Ascending aorta (tissue), 2 donors: ENCODE measurements around the gene ZSWIM8. TPM values are rescaled to one million over a fixed set of nuclear protein-coding genes. Genes with fewer than 3 reads are reported as not detected.

Experiments
- DNase-seq, 2 donors: peaks; one replicate each; pipeline ENCODE4 v3.0.0-alpha.2; 2019; ENCODE audit warnings: low spot score in 2 of 2
- H3K27ac ChIP-seq, 2 donors: fragments of 200-600 bp; sonication (generic); one replicate each; pipeline ENCODE4 v1.5.1; 2016 to 2017; ENCODE audit warnings: mild to moderate bottlenecking in 1 of 2
- H3K27me3 ChIP-seq: fragments of 200-600 bp; sonication (generic); one replicate; pipeline ENCODE4 v1.5.1; 2017
- H3K36me3 ChIP-seq, 2 donors: fragments of 200-600 bp; sonication (generic); one replicate each; pipeline ENCODE4 v1.5.1; 2016
- H3K4me1 ChIP-seq, 2 donors: fragments of 200-600 bp; sonication (generic); one replicate each; pipeline ENCODE4 v1.5.1; 2016 to 2017; ENCODE audit warnings: mild to moderate bottlenecking in 1 of 2
- H3K4me3 ChIP-seq, 2 donors: fragments of 200-600 bp; sonication (generic); one replicate each; pipeline ENCODE4 v1.5.1; 2016 to 2017; ENCODE audit warnings: mild to moderate bottlenecking in 1 of 2
- H3K9me3 ChIP-seq, 2 donors: fragments of 200-600 bp; sonication (generic); one replicate each; pipeline ENCODE4 v1.5.1; 2016
- CTCF ChIP-seq, 3 experiments: fragments of 200-600 bp in 2 of 3; fragments of 450-650 bp in 1 of 3; sonication (generic) in 2 of 3; IDR thresholded peaks; one replicate each; pipeline ENCODE4 v1.5.1; 2016 to 2019; ENCODE audit warnings: antibody characterized with exemption in 3 of 3, mild to moderate bottlenecking in 1 of 3, moderate library complexity in 1 of 3
- intact Hi-C: fragments of 100-400 bp; cut with DNase I; formaldehyde crosslinking; loops from one replicate; pipeline ENCODE4 v1.15.1; 2023
- total RNA-seq: library from RNA; depleted of rRNA; stranded (reverse); fragments of >200 nt; gene quantifications from one replicate; pipeline ENCODE4 v1.1.0, GENCODE V29; 2016

The ZSWIM8 gene
- total RNA-seq, 1 donor from 2014 or later: 106 TPM

- Histone ChIP-seq H3K27me3 (no peaks in the 10 kb centered on the region), H3K27ac (no peak overlapping the region), H3K9me3 (no peaks in the 10 kb centered on the region), H3K4me1 (peaks cover 8 to 13% of the 10 kb centered on the region in 2 donors), H3K4me3 (no peak overlapping the region), H3K36me3 (peaks cover 70% of the 10 kb centered on the region in 2 donors)
- no peak for DNase-seq
- TF ChIP-seq CTCF (IDR thresholded peaks at IDR 0.05): no peak
- intact Hi-C loops: no loop called here
Measured at GRCh38 chr10:73769396-73769795, 16.0 kb upstream of the ZSWIM8 start.

- intact Hi-C loops: loop anchor here (1.0 to 5.0 kb wide), 3 partner anchors 14 to 40 kb away; partner anchors contain the start of genes NDST2, SEC24C and ZSWIM8
- H3K36me3 ChIP-seq: peaks cover 46 to 63% of the 10 kb centered on the region in 2 donors
- no peaks in the 10 kb centered on the region for H3K9me3 ChIP-seq
- DNase-seq: peak in 1 of 2 donors; percentile 42
- H3K27me3 ChIP-seq: no peaks in the 10 kb centered on the region
- peak overlapping the region; percentile 76 to 91 for H3K4me3 ChIP-seq
- peak in 1 of 3 experiments; percentile 7 for TF ChIP-seq CTCF (IDR thresholded peaks at IDR 0.05)
- H3K27ac ChIP-seq: peak overlapping the region; percentile 95 to 99
- H3K4me1 ChIP-seq: peaks cover 11 to 23% of the 10 kb centered on the region in 2 donors
Measured at GRCh38 chr10:73771722-73772280, 13.6 kb upstream of the ZSWIM8 start.

GRCh38 chr10:73772281-73773151 lies 12.9 kb upstream of the ZSWIM8 start:
- Histone ChIP-seq H3K4me3 (peak overlapping the region; percentile 76 to 91), H3K9me3 (no peaks in the 10 kb centered on the region), H3K4me1 (peaks cover 11 to 23% of the 10 kb centered on the region in 2 donors), H3K27ac (peak overlapping the region; percentile 95 to 99), H3K36me3 (peaks cover 40 to 57% of the 10 kb centered on the region in 2 donors), H3K27me3 (no peaks in the 10 kb centered on the region)
- intact Hi-C loops: loop anchor here (1.0 to 5.0 kb wide), 3 partner anchors 13 to 40 kb away; partner anchors contain the start of genes NDST2, SEC24C and ZSWIM8
- peak in 2 of 3 experiments; percentile 2 to 24 for TF ChIP-seq CTCF (IDR thresholded peaks at IDR 0.05)
- peak; percentile 45 to 93 for DNase-seq

GRCh38 chr10:73773152-73773879 lies 12.1 kb upstream of the ZSWIM8 start:
- intact Hi-C loops: loop anchor here (5.0 kb wide), 1 partner anchor 39 kb away; the partner anchor contains the start of gene NDST2
- no peak for DNase-seq
- Histone ChIP-seq H3K36me3 (peaks cover 32 to 49% of the 10 kb centered on the region in 2 donors), H3K4me3 (peak overlapping the region; percentile 76 to 91), H3K9me3 (no peaks in the 10 kb centered on the region), H3K27ac (peak overlapping the region; percentile 95 to 99), H3K27me3 (no peaks in the 10 kb centered on the region), H3K4me1 (peaks cover 11 to 23% of the 10 kb centered on the region in 2 donors)
- TF ChIP-seq CTCF (IDR thresholded peaks at IDR 0.05): no peak

GRCh38 chr10:73774637-73775036 lies 10.8 kb upstream of the ZSWIM8 start:
- H3K27ac ChIP-seq: peak overlapping the region in 1 of 2 donors; percentile 10
- peak overlapping the region; percentile 76 to 91 for H3K4me3 ChIP-seq
- TF ChIP-seq CTCF (IDR thresholded peaks at IDR 0.05): no peak
- intact Hi-C loops: loop anchor here (5.0 kb wide), 1 partner anchor 38 kb away; the partner anchor contains the start of gene NDST2
- H3K36me3 ChIP-seq: peaks cover 25 to 49% of the 10 kb centered on the region in 2 donors
- H3K4me1 ChIP-seq: peaks cover 11 to 23% of the 10 kb centered on the region in 2 donors
- no peaks in the 10 kb centered on the region for H3K27me3 ChIP-seq
- no peaks in the 10 kb centered on the region for H3K9me3 ChIP-seq
- DNase-seq: no peak
